Measurements from ENCODE around the gene GPSM3.
A peak's percentile ranks its signal among the peaks of the same experiment; 100 is the strongest.

The GPSM3 gene

GRCh38 chr6:32151863-32152768 lies 40.3 kb downstream of the GPSM3 start, which contains the start of gene PRRT1:
PRRT1 (minus strand) TSS chr6:32151939; CDS start chr6:32151827, 112 bp downstream.
- peak within 1 kb of the TSS in 4 of 5 donors; percentile 18 to 95 (median 92) for H3K4me3 ChIP-seq (ENCODE audit: low read depth in 1 of 5, low read length in 5 of 5)
- H3K27ac ChIP-seq (ENCODE audit: low read depth, low read length): peak within 1 kb of the TSS; percentile 90

GRCh38 chr6:32151181-32151862 lies 41.1 kb downstream of the GPSM3 start:
- Histone ChIP-seq H3K4me3 (ENCODE audit: low read depth in 1 of 5, low read length in 5 of 5) (peak overlapping the region in 2 of 5 donors; percentile 25 to 47), H3K4me1 (ENCODE audit: control insufficient read depth in 5 of 5, insufficient read depth in 5 of 5, low read length in 5 of 5) (peaks cover 0 to 55% (median 52%) of the 10 kb centered on the region in 5 donors), H3K9ac (ENCODE audit: low read length in 5 of 5) (no peak overlapping the region)

More at GRCh38 chr6:32151863-32152768, 40.3 kb downstream of the GPSM3 start, which contains the start of gene PRRT1:
- peaks cover 0 to 10% (median 8%) of the 10 kb centered on the region in 5 donors for H3K36me3 ChIP-seq (ENCODE audit: control insufficient read depth in 5 of 5, insufficient read depth in 5 of 5, low read length in 5 of 5)
- peak within 1 kb of the TSS in 3 of 5 donors; percentile 32 to 77 (median 57) for H3K9ac ChIP-seq (ENCODE audit: low read length in 5 of 5)
- H3K4me1 ChIP-seq (ENCODE audit: control insufficient read depth in 5 of 5, insufficient read depth in 5 of 5, low read length in 5 of 5): peaks cover 0 to 55% (median 52%) of the 10 kb centered on the region in 5 donors
- H3K9me3 ChIP-seq (ENCODE audit: control insufficient read depth in 5 of 5, low read length in 5 of 5): no peaks in the 10 kb centered on the region
- H3K27me3 ChIP-seq (ENCODE audit: control insufficient read depth in 5 of 5, insufficient read depth in 4 of 5, low read length in 5 of 5): peaks cover 3 to 19% (median 8%) of the 10 kb centered on the region in 5 donors

DNA sequence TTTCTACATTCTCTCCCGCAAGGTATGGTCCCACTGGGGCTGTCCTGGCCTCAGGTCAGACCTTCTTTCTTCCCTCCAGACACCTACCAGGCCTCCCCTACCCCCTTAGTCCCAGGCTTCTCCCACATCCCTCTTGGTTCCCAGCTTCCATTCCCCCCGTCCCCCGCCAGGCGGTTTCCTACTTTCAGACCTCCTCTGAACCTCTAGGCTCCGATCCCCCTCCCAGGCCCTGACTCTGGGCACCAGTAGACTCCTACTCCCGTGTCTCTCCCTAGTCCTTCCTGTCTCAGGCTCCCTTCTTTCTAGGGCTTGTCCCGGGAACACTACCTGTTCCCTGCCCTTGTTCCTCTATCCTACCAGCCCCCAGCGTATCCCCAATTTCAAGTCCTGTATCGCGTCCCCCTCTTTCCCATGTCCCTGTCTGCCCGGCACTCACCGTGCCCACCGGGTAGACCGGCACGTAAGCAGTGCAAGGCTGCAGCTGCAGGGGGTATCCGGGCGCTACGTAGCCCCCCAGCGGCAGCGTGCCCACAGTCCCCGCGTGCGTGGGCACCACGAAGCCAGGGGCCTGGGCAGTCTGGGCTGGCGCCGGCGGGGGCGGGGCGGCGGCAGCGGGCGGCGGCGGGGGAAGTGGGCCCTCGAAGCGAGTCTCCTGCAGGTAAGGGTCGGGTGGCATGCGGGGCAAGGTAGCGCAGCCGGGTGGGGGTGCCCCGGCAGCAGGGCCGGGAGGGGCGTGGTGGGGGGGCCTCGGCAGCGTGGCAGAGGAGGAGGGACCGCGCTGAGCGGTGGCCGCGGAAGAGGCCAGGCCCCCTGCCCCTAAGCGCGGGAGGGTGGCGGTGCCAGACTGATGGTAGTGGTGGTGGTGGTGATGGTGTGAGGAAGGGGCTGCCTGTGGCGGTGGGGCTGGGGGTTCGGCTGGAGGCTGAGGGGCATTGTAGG lies 42.2 kb downstream of the GPSM3 start:
- Histone ChIP-seq H3K9me3 (ENCODE audit: control insufficient read depth in 5 of 5, low read length in 5 of 5) (no peaks in the 10 kb centered on the region), H3K4me3 (ENCODE audit: low read depth in 1 of 5, low read length in 5 of 5) (no peak overlapping the region), H3K9ac (ENCODE audit: low read length in 5 of 5) (no peak overlapping the region), H3K27ac (ENCODE audit: low read depth, low read length) (no peak overlapping the region), H3K36me3 (ENCODE audit: control insufficient read depth in 5 of 5, insufficient read depth in 5 of 5, low read length in 5 of 5) (no peaks in the 10 kb centered on the region), H3K4me1 (ENCODE audit: control insufficient read depth in 5 of 5, insufficient read depth in 5 of 5, low read length in 5 of 5) (peaks cover 0 to 48% (median 46%) of the 10 kb centered on the region in 5 donors), H3K27me3 (ENCODE audit: control insufficient read depth in 5 of 5, insufficient read depth in 4 of 5, low read length in 5 of 5) (peaks cover 3 to 19% (median 8%) of the 10 kb centered on the region in 5 donors)

More at GRCh38 chr6:32151181-32151862, 41.1 kb downstream of the GPSM3 start:
- Histone ChIP-seq H3K27me3 (ENCODE audit: control insufficient read depth in 5 of 5, insufficient read depth in 4 of 5, low read length in 5 of 5) (peaks cover 3 to 19% (median 8%) of the 10 kb centered on the region in 5 donors), H3K9me3 (ENCODE audit: control insufficient read depth in 5 of 5, low read length in 5 of 5) (no peaks in the 10 kb centered on the region), H3K27ac (ENCODE audit: low read depth, low read length) (no peak overlapping the region), H3K36me3 (ENCODE audit: control insufficient read depth in 5 of 5, insufficient read depth in 5 of 5, low read length in 5 of 5) (peaks cover 0 to 5% (median 3%) of the 10 kb centered on the region in 5 donors)

DNA sequence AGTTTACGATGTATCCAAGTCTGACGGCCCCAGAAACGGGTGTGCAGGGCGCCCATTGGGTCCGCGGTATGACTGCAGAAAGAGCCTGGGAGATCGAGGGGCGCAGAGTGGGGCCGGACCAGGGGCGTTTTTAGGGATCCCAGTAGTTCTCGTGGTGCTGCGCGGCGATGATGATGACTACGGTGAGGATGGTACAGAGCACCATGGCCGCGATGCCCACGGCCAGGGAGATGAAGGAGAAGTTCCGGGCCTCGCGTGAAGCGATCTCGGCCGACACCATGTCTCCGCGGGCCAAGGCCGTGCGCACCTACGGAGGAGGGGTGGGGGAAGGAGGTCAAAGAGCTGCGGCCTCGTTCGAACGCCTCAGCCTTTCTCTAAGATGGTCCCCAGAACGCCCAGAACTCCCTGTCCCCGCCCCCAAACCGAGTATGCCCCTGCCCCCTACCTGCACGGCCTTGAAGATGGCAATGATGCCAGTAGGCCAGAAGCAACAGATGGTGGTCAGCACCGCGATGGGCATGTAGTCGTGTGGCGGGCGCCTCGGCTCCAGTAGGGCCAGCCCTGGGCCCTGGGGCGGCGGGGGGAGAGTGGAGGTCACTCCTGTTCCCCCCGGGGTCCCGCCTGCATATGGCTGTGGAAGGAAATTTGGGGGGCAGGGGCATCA lies 43.2 kb downstream of the GPSM3 start:
- H3K27ac ChIP-seq (ENCODE audit: low read depth, low read length): no peak overlapping the region
- H3K36me3 ChIP-seq (ENCODE audit: control insufficient read depth in 5 of 5, insufficient read depth in 5 of 5, low read length in 5 of 5): no peaks in the 10 kb centered on the region
- H3K27me3 ChIP-seq (ENCODE audit: control insufficient read depth in 5 of 5, insufficient read depth in 4 of 5, low read length in 5 of 5): peaks cover 3 to 19% (median 8%) of the 10 kb centered on the region in 5 donors
- H3K9me3 ChIP-seq (ENCODE audit: control insufficient read depth in 5 of 5, low read length in 5 of 5): no peaks in the 10 kb centered on the region
- peaks cover 0 to 38% (median 36%) of the 10 kb centered on the region in 5 donors for H3K4me1 ChIP-seq (ENCODE audit: control insufficient read depth in 5 of 5, insufficient read depth in 5 of 5, low read length in 5 of 5)
- peak overlapping the region in 1 of 5 donors; percentile 25 for H3K9ac ChIP-seq (ENCODE audit: low read length in 5 of 5)
- peak overlapping the region; percentile 58 to 69 (median 59) for H3K4me3 ChIP-seq (ENCODE audit: low read depth in 1 of 5, low read length in 5 of 5)

DNA sequence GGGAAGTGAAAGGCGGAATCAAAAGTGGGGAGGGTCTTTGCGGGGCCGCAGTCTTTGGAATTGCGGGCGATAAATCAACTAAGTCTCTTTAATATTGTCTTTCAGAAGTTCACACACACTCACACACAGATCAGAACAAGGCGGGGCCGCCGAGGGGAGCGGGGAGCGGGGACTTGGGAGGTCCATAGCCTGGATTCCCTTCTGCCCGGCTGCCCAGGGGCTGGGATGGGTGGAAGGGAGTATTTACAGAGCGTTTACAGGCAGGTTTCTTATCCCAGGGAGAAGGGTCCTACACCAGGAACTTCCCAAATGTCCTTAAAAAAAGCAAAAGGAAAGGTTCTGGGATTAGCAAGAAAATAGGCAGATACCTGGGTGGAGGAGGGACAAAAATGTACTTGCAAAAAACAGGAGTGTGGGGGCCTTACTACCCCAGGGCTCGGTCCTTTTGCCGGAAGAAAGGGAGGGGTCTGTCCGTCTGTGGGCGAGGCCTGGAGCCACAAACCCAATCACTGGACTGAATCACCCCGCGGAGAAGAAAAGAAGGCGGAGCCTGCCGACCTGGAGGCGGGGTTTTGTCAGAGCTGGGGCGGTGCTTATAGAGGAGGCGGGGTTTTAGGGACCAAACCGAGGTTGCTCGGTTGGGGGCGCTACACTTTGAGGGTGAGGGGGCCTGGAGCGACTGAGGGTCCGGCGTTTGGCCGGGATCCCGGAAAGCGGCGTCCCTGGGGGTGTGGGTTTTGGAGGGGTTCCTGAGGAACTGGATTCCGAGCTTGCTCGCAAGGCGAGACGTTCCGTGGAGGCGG lies 44.0 kb downstream of the GPSM3 start:
- Histone ChIP-seq H3K36me3 (ENCODE audit: control insufficient read depth in 5 of 5, insufficient read depth in 5 of 5, low read length in 5 of 5) (no peaks in the 10 kb centered on the region), H3K9ac (ENCODE audit: low read length in 5 of 5) (peak overlapping the region in 4 of 5 donors; percentile 1 to 69 (median 40)), H3K27me3 (ENCODE audit: control insufficient read depth in 5 of 5, insufficient read depth in 4 of 5, low read length in 5 of 5) (peaks cover 3 to 19% (median 8%) of the 10 kb centered on the region in 5 donors), H3K9me3 (ENCODE audit: control insufficient read depth in 5 of 5, low read length in 5 of 5) (no peaks in the 10 kb centered on the region), H3K4me3 (ENCODE audit: low read depth in 1 of 5, low read length in 5 of 5) (peak overlapping the region; percentile 58 to 72 (median 63)), H3K27ac (ENCODE audit: low read depth, low read length) (no peak overlapping the region), H3K4me1 (ENCODE audit: control insufficient read depth in 5 of 5, insufficient read depth in 5 of 5, low read length in 5 of 5) (peaks cover 0 to 31% (median 31%) of the 10 kb centered on the region in 5 donors)

DNA sequence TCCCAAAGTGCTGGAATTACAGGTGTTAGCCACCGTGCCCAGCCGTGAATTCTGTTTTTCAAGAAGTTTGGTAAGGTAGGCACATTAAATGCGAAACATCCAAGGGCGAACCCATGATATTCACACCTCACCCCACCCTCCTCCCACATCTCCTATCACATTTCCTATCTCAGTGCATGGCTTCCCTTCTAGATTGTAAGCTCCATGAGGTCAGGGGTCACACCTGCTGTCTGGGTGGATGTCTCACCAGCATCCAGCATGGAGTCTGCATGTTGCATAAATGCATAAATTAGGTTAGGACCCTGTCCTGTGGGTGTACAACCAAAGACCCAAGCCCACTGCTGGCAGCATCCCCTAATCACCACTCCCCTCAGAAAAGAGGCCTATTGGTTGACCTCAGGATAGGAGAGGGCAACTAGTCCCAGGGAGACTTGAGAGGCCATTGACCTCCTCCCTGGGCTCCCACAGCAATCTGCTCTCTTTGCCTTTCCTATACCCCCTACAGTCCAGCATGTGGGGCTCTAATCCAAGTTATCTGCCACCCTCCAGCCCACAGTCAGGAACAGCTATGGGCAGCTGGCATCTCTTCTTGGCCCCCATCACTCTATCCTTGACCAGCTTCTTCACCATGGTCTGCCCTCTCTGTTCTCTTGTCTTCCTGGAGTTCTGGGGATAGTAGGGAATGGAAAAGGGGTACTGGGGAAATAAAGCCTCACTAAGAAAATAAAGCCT lies 44.9 kb downstream of the GPSM3 start:
- peak overlapping the region in 1 of 5 donors; percentile 69 for H3K9ac ChIP-seq (ENCODE audit: low read length in 5 of 5)
- H3K27ac ChIP-seq (ENCODE audit: low read depth, low read length): no peak overlapping the region
- H3K4me1 ChIP-seq (ENCODE audit: control insufficient read depth in 5 of 5, insufficient read depth in 5 of 5, low read length in 5 of 5): peaks cover 0 to 22% (median 21%) of the 10 kb centered on the region in 5 donors
- H3K27me3 ChIP-seq (ENCODE audit: control insufficient read depth in 5 of 5, insufficient read depth in 4 of 5, low read length in 5 of 5): peaks cover 3 to 19% (median 8%) of the 10 kb centered on the region in 5 donors
- peak overlapping the region in 1 of 5 donors; percentile 63 for H3K4me3 ChIP-seq (ENCODE audit: low read depth in 1 of 5, low read length in 5 of 5)
- H3K9me3 ChIP-seq (ENCODE audit: control insufficient read depth in 5 of 5, low read length in 5 of 5): no peaks in the 10 kb centered on the region
- H3K36me3 ChIP-seq (ENCODE audit: control insufficient read depth in 5 of 5, insufficient read depth in 5 of 5, low read length in 5 of 5): no peaks in the 10 kb centered on the region

DNA sequence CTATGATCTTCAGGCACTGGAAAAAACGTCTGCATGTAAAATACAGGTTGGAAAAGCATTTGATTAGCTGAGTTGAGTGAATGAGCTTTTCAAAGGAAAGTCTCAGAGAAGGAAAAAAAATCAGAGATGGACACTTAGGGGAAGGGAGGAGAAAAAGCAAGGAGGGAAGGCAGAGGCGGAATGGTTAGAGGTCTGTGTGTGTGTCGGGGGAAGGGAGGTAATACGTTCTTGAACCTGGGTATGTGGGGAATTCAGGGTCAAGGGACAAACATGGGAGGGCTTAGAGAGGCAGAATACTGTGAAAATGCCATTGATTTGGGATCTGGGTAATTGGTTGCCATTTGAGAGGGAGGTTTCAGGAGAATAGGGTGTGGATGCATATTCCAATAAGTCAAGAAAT lies 45.8 kb downstream of the GPSM3 start:
- H3K9me3 ChIP-seq (ENCODE audit: control insufficient read depth in 5 of 5, low read length in 5 of 5): no peaks in the 10 kb centered on the region
- peaks cover 3 to 22% (median 8%) of the 10 kb centered on the region in 5 donors for H3K27me3 ChIP-seq (ENCODE audit: control insufficient read depth in 5 of 5, insufficient read depth in 4 of 5, low read length in 5 of 5)
- peaks cover 0 to 15% (median 14%) of the 10 kb centered on the region in 5 donors for H3K4me1 ChIP-seq (ENCODE audit: control insufficient read depth in 5 of 5, insufficient read depth in 5 of 5, low read length in 5 of 5)
- H3K4me3 ChIP-seq (ENCODE audit: low read depth in 1 of 5, low read length in 5 of 5): no peak overlapping the region
- H3K36me3 ChIP-seq (ENCODE audit: control insufficient read depth in 5 of 5, insufficient read depth in 5 of 5, low read length in 5 of 5): no peaks in the 10 kb centered on the region
- H3K9ac ChIP-seq (ENCODE audit: low read length in 5 of 5): no peak overlapping the region
- no peak overlapping the region for H3K27ac ChIP-seq (ENCODE audit: low read depth, low read length)

- Histone ChIP-seq H3K4me3 (ENCODE audit: low read depth in 1 of 5, low read length in 5 of 5) (no peak overlapping the region), H3K36me3 (ENCODE audit: control insufficient read depth in 5 of 5, insufficient read depth in 5 of 5, low read length in 5 of 5) (no peaks in the 10 kb centered on the region), H3K9me3 (ENCODE audit: control insufficient read depth in 5 of 5, low read length in 5 of 5) (no peaks in the 10 kb centered on the region), H3K9ac (ENCODE audit: low read length in 5 of 5) (no peak overlapping the region), H3K27me3 (ENCODE audit: control insufficient read depth in 5 of 5, insufficient read depth in 4 of 5, low read length in 5 of 5) (peaks cover 3 to 19% (median 8%) of the 10 kb centered on the region in 5 donors), H3K4me1 (ENCODE audit: control insufficient read depth in 5 of 5, insufficient read depth in 5 of 5, low read length in 5 of 5) (peaks cover 0 to 15% (median 14%) of the 10 kb centered on the region in 5 donors), H3K27ac (ENCODE audit: low read depth, low read length) (no peak overlapping the region)
Measured at GRCh38 chr6:32146287-32146686, 46.2 kb downstream of the GPSM3 start.

Data from subcutaneous abdominal adipose tissue (tissue), 5 donors.